GM12878 (cell line): Measurements from ENCODE around the gene RNF32. TPM values are rescaled to one million over a fixed set of nuclear protein-coding genes. Genes with fewer than 3 reads are reported as not detected.

ENCODE experiments used
- ATAC-seq: fragments of 200-7000 bp; cut with Tn5 transposase; 3 replicates; pipeline ENCODE4 v1.9.1; 2020; ENCODE audit warnings: mild to moderate bottlenecking, moderate library complexity
- BruUV-seq: library from RNA; stranded (reverse); fragments of 400-500 nt; replicated peaks from 2 replicates; lab custom pipeline; 2021; lab: Mats Ljungman, UMichigan
- CTCF ChIA-PET: fragments of 300-600 bp; sonication (Branson Sonifier 250); formaldehyde crosslinking; extraction: SDS; loops from one replicate; lab custom pipeline; 2021; ENCODE audit warnings: inconsistent platforms; lab: Yijun Ruan, JAX
- POLR2A ChIA-PET: fragments of 350-600 bp; formaldehyde crosslinking; extraction: SDS; loops from one replicate; lab custom pipeline; 2021; ENCODE audit warnings: inconsistent platforms; lab: Charles Lee
- RAD21 ChIA-PET: fragments of 300-600 bp; sonication (Branson Sonifier 250); formaldehyde crosslinking; loops from one replicate; lab custom pipeline; 2023; ENCODE audit warnings: antibody characterized with exemption; ENCODE audit not compliant: unreplicated experiment; lab: Charles Lee
- SMC1A ChIA-PET: fragments of 300-600 bp; sonication (Branson Sonifier 250); formaldehyde crosslinking; loops from one replicate; lab custom pipeline; 2023; ENCODE audit not compliant: unreplicated experiment, uncharacterized antibody; lab: Charles Lee
- DNase-seq: peaks from one replicate; pipeline ENCODE4 v3.0.0-alpha.2; 2011; ENCODE audit warnings: low read depth, low spot score
- FAIRE-seq: peaks from 3 replicates; lab custom pipeline; 2011; peaks lifted over from hg19 to GRCh38; lab: Jason Lieb, UNC
- H2AFZ ChIP-seq: 2 replicates; pipeline ENCODE4 v1.6.0; 2011; ENCODE audit warnings: low read depth, low read length, control low read depth; ENCODE audit not compliant: control insufficient read depth
- H3K27ac ChIP-seq: 2 replicates; pipeline ENCODE4 v1.5.1; 2011; ENCODE audit warnings: control low read depth; ENCODE audit not compliant: control insufficient read depth, insufficient read depth
- H3K27me3 ChIP-seq, 2 experiments: replicated peaks in 1 of 2; 2 replicates each; pipeline versions ENCODE4 v1.6.0 to v1.6.1; 2011; ENCODE audit warnings: low read length in 1 of 2; ENCODE audit not compliant: control insufficient read depth in 2 of 2, insufficient read depth in 2 of 2
- H3K36me3 ChIP-seq, 2 experiments: 2 replicates each; pipeline ENCODE4 v1.5.1; 2011; ENCODE audit warnings: low read length in 1 of 2; ENCODE audit not compliant: control insufficient read depth in 2 of 2, insufficient read depth in 2 of 2
- H3K4me1 ChIP-seq: 2 replicates; pipeline ENCODE4 v1.6.1; 2011; ENCODE audit warnings: mild to moderate bottlenecking, low read length, moderate library complexity, mixed read lengths; ENCODE audit not compliant: control insufficient read depth, insufficient read depth
- H3K4me2 ChIP-seq: 2 replicates; pipeline ENCODE4 v1.6.0; 2011; ENCODE audit warnings: control low read depth; ENCODE audit not compliant: control insufficient read depth, insufficient read depth
- H3K4me3 ChIP-seq: fragments of 200-600 bp; sonication (generic); 2 replicates; pipeline ENCODE4 v1.5.1; 2016
- H3K79me2 ChIP-seq: 2 replicates; pipeline ENCODE4 v1.6.0; 2011; ENCODE audit warnings: low read length; ENCODE audit not compliant: control insufficient read depth, insufficient read depth
- H3K9ac ChIP-seq: 2 replicates; pipeline ENCODE4 v1.8.0; 2011; ENCODE audit warnings: low read length, control low read depth, mixed read lengths; ENCODE audit not compliant: control insufficient read depth, insufficient read depth
- H3K9me3 ChIP-seq: replicated peaks from 3 replicates; pipeline ENCODE4 v1.5.1; 2011; ENCODE audit warnings: mild to moderate bottlenecking, low read length; ENCODE audit not compliant: control insufficient read depth, insufficient read depth
- H4K20me1 ChIP-seq: 2 replicates; pipeline ENCODE4 v1.6.0; 2011; ENCODE audit not compliant: control insufficient read depth, insufficient read depth
- BACH1 ChIP-seq: fragments of 450-650 bp; IDR thresholded peaks from 2 replicates; pipeline ENCODE4 v1.6.1; 2017; ENCODE audit warnings: mild to moderate bottlenecking, borderline replicate concordance
- CBFB ChIP-seq: IDR thresholded peaks from 2 replicates; pipeline ENCODE4 v1.6.1; 2016; ENCODE audit warnings: antibody characterized with exemption, low read depth
- EP300 ChIP-seq, 2 experiments: fragments of 150-350 bp in 1 of 2; IDR thresholded peaks; 2 replicates each; pipeline ENCODE4 v1.6.1; 2011 to 2012; ENCODE audit warnings: low read depth in 2 of 2, low read length in 2 of 2, borderline replicate concordance in 1 of 2, improper control_type of control experiment in 1 of 2, inconsistent platforms in 1 of 2; ENCODE audit not compliant: control insufficient read depth in 1 of 2
- EZH2 ChIP-seq: IDR thresholded peaks from 2 replicates; pipeline ENCODE4 v1.6.1; 2012; ENCODE audit warnings: low read depth, mild to moderate bottlenecking, control low read depth, inconsistent platforms, low read length, borderline replicate concordance; ENCODE audit not compliant: control insufficient read depth
- FOS ChIP-seq: IDR thresholded peaks from 3 replicates; pipeline ENCODE4 v1.6.1; 2011; ENCODE audit warnings: borderline replicate concordance; ENCODE audit not compliant: insufficient read length; ENCODE audit errors: extremely low read depth
- GATAD2B ChIP-seq: fragments of 450-650 bp; conservative IDR thresholded peaks from 2 replicates; pipeline ENCODE4 v1.6.1; 2017; ENCODE audit warnings: low read depth, mild to moderate bottlenecking, moderate library complexity
- JUND ChIP-seq: IDR thresholded peaks from 2 replicates; pipeline ENCODE4 v1.6.1; 2012; ENCODE audit warnings: low read depth, mild to moderate bottlenecking, low read length, improper control_type of control experiment, moderate library complexity
- RAD21 ChIP-seq: IDR thresholded peaks from 2 replicates; pipeline ENCODE4 v1.6.1; 2011; ENCODE audit warnings: mild to moderate bottlenecking, low read depth, low read length, moderate library complexity; ENCODE audit not compliant: insufficient read depth
- SIN3A ChIP-seq: IDR thresholded peaks from 2 replicates; pipeline ENCODE4 v1.6.1; 2012; ENCODE audit warnings: low read depth, low read length, improper control_type of control experiment
- SREBF1 ChIP-seq: IDR thresholded peaks from 2 replicates; pipeline ENCODE4 v1.6.1; 2012; ENCODE audit warnings: mild to moderate bottlenecking, low read length
- SREBF2 ChIP-seq: IDR thresholded peaks from 2 replicates; pipeline ENCODE4 v1.6.1; 2012; ENCODE audit warnings: mild to moderate bottlenecking, low read length
- WGBS: methylation state at CpG from one replicate; pipeline ENCODE4 v1.1.6; 2016; ENCODE audit warnings: low lambda C conversion rate; ENCODE audit not compliant: insufficient replicate concordance, insufficient coverage; ENCODE audit errors: missing lambda C conversion rate; 5-methylcytosine and 5-hydroxymethylcytosine counted together
- in situ Hi-C: fragments of 300-500 bp; cut with MboI; formaldehyde crosslinking; loops from 9 replicates; pipeline ENCODE4 v1.14.3; 2018; ENCODE audit warnings: mixed read lengths
- intact Hi-C: fragments of 100-400 bp; cut with micrococcal nuclease; formaldehyde crosslinking; loops from one replicate; pipeline ENCODE4 v1.14.2; 2022; ENCODE audit not compliant: unreplicated experiment
- polyA plus RNA-seq, 11 experiments: library from polyadenylated mRNA; depleted of rRNA in 4 of 11; unstranded in 6 of 11; stranded (reverse) in 5 of 11; fragments of >200 nt; fragmentation: Nextera tagmentation in 4 of 11; fragmentation: Illumina TruSeq in 1 of 11; extraction: Ambion mirVana in 4 of 11; extraction: Trizol in 1 of 11; gene quantifications; 1 replicate in 1 of 11; 2 replicates in 10 of 11; pipeline versions ENCODE4 v1.2.1 to v1.2.3, GENCODE V29; 2011 to 2016; ENCODE audit warnings: inconsistent platforms in 2 of 11, missing spikeins in 2 of 11, low read depth in 1 of 11
- total RNA-seq, 4 experiments: library from RNA; depleted of rRNA in 3 of 4; stranded (reverse); fragments of >200 nt in 3 of 4; fragmentation: Illumina TruSeq in 1 of 4; extraction: Trizol in 1 of 4; gene quantifications; 2 replicates each; pipeline versions ENCODE4 v1.2.1 to v1.2.3, GENCODE V29; 2013 to 2021
- TF ChIP-seq, protein P1 (sequence below), 3 experiments: IDR thresholded peaks in 2 of 3; conservative IDR thresholded peaks in 1 of 3; 2 replicates each; pipeline ENCODE4 v1.5.1; 2011; ENCODE audit warnings: low read depth in 3 of 3, low read length in 3 of 3, mild to moderate bottlenecking in 3 of 3, control low read depth in 2 of 3, moderate library complexity in 2 of 3, inconsistent platforms in 1 of 3, mixed read lengths in 1 of 3; ENCODE audit not compliant: control insufficient read depth in 2 of 3, insufficient read depth in 1 of 3; ENCODE audit errors: extremely low read depth in 1 of 3

RNF32 gene
- total and polyA plus RNA-seq, 10 of the 15 experiments (the other 5 are each of a cell fraction or from before 2014, with no cell fraction given): 2.5 to 7.2 (median 3.7) TPM

DNA sequence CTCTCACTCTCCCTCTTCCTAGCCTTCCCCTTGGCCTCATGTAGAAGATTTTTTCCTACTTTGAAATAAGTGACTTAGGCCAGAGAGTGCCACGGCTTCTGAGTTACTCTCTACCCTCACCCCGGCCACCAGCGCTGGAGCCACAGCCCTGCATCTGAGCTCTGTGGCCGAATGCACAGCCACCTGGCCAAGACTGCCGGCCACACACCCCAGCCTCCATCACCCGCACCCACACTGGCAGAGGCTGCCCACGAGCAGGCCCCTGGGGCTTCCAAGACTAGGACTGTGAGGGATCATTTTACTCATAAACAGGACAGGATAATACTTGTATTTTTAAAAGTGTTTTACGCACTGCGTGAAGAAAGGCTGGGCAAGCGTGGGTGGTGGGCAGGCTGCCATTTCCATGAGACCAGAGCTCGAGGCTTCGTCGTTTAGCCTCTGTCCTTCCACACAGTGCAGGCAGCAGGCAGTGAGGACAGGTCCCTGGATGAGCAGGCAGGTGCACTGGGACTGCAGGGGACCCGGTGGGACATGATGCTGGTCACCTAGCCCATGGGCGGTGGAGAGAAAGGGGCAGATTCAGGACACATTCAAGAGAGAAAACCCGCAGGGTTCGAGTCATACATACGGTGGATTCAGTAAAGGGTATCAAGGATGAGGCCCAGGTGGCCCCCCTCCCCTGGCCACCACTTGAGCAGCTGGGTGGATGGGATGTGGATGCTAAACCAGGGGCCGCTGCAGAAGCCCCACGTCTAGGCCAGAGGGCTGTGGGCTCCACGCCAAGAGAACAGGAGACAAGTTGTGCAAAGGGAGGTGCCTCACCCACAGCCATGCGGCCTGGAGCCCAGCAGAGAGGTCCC is 35.5 kb upstream of the RNF32 start:
- H3K4me2 ChIP-seq: no peak overlapping the region
- 55% methylated on average over 22 of the region's 22 CpGs for WGBS
- H3K36me3 ChIP-seq: no peaks in the 10 kb centered on the region
- no peaks in the 10 kb centered on the region; a peak in 1 of 4 replicates for H3K27me3 ChIP-seq
- no peaks in the 10 kb centered on the region for H3K4me1 ChIP-seq
- no TSS peak for BruUV-seq
- ChIA-PET RAD21 (no interaction called here), CTCF (interaction anchor here (0.8 kb wide), 1 partner anchor 11 kb away, joined by 3 read pairs; no protein-coding TSS in a partner anchor), POLR2A (no interaction called here), SMC1A (interaction anchor here (1.0 kb wide), 1 partner anchor 10 kb away, joined by 4 read pairs; no protein-coding TSS in a partner anchor)
- no peaks in the 10 kb centered on the region for H3K9me3 ChIP-seq
- H2AFZ ChIP-seq: no peak overlapping the region
- DNase-seq (no peak), ATAC-seq (no peak), FAIRE-seq (no peak)
- H4K20me1 ChIP-seq: no peaks in the 10 kb centered on the region
- H3K9ac ChIP-seq: no peak overlapping the region
- no peak overlapping the region for H3K27ac ChIP-seq
- in situ Hi-C loops (no loop called here), intact Hi-C loops (no loop called here)
- TF ChIP-seq GATAD2B: no peak
- TF ChIP-seq SREBF2: no peak
- no peak for TF ChIP-seq FOS
- no peaks in the 10 kb centered on the region for H3K79me2 ChIP-seq
- H3K4me3 ChIP-seq: no peak overlapping the region

- no peak for ATAC-seq
- TF ChIP-seq EZH2: no peak
- no peak for TF ChIP-seq CBFB
- no peak for TF ChIP-seq JUND
- no peak for TF ChIP-seq SREBF1
- TF ChIP-seq BACH1: no peak
- no peak for TF ChIP-seq RAD21
- TF ChIP-seq SIN3A: no peak
- TF ChIP-seq, protein P1, sequence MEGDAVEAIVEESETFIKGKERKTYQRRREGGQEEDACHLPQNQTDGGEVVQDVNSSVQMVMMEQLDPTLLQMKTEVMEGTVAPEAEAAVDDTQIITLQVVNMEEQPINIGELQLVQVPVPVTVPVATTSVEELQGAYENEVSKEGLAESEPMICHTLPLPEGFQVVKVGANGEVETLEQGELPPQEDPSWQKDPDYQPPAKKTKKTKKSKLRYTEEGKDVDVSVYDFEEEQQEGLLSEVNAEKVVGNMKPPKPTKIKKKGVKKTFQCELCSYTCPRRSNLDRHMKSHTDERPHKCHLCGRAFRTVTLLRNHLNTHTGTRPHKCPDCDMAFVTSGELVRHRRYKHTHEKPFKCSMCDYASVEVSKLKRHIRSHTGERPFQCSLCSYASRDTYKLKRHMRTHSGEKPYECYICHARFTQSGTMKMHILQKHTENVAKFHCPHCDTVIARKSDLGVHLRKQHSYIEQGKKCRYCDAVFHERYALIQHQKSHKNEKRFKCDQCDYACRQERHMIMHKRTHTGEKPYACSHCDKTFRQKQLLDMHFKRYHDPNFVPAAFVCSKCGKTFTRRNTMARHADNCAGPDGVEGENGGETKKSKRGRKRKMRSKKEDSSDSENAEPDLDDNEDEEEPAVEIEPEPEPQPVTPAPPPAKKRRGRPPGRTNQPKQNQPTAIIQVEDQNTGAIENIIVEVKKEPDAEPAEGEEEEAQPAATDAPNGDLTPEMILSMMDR (IDR thresholded peaks at IDR 0.05 in 2 of 3, conservative IDR thresholded peaks at IDR 0.05 in 1 of 3; ENCODE audit: control insufficient read depth in 2 of 3, extremely low read depth in 1 of 3, insufficient read depth in 1 of 3, low read depth in 3 of 3, low read length in 3 of 3): no peak
- no peak for TF ChIP-seq EP300 (IDR thresholded peaks at IDR 0.05; ENCODE audit: borderline replicate concordance in 1 of 2, control insufficient read depth in 1 of 2, low read depth in 2 of 2, low read length in 2 of 2)
These were observed 34.4 kb upstream of the RNF32 start for GRCh38 chr7:156606135-156606534.

More at GRCh38 chr7:156606135-156606534, 34.4 kb upstream of the RNF32 start:
- ChIA-PET SMC1A (interaction anchor here (1.0 kb wide), 1 partner anchor 9 kb away, joined by 4 read pairs; no protein-coding TSS in a partner anchor), CTCF (no interaction called here), RAD21 (no interaction called here), POLR2A (no interaction called here)
- in situ Hi-C loops: no loop called here
- Histone ChIP-seq H3K4me1 (no peaks in the 10 kb centered on the region), H3K4me2 (no peak overlapping the region), H4K20me1 (no peaks in the 10 kb centered on the region), H3K79me2 (no peaks in the 10 kb centered on the region), H3K27me3 (no peaks in the 10 kb centered on the region; a peak in 1 of 4 replicates), H2AFZ (no peak overlapping the region), H3K4me3 (no peak overlapping the region), H3K9ac (no peak overlapping the region), H3K36me3 (no peaks in the 10 kb centered on the region), H3K9me3 (no peaks in the 10 kb centered on the region), H3K27ac (no peak overlapping the region)
- intact Hi-C loops: no loop called here
- DNase-seq (no peak), FAIRE-seq (no peak)
- BruUV-seq: no TSS peak
- 63% methylated on average over 5 of the region's 5 CpGs for WGBS
